GM08714 (cell line): Measurements from ENCODE around the gene GRM7.

Experiments
- H3K4me3 ChIP-seq: fragments of 200-500 bp; sonication (Bioruptor generic); 2 replicates; pipeline ENCODE4 v1.5.1; 2014; ENCODE audit warnings: mild to moderate bottlenecking, low read length, inconsistent platforms
- ZNF274 ChIP-seq: IDR thresholded peaks from 2 replicates; pipeline ENCODE4 v1.6.1; 2012; ENCODE audit warnings: mild to moderate bottlenecking, low read depth, low read length

The GRM7 gene

GRCh38 chr3:7658294-7658693, 797.4 kb downstream of the GRM7 start:
- no peak overlapping the region for H3K4me3 ChIP-seq
- TF ChIP-seq ZNF274 = no peak

GRCh38 chr3:7659079-7659478, 798.2 kb downstream of the GRM7 start:
- H3K4me3 ChIP-seq = no peak overlapping the region
- no peak for TF ChIP-seq ZNF274

- TF ChIP-seq ZNF274 = no peak
These were observed 802.9 kb downstream of the GRM7 start for GRCh38 chr3:7663771-7664170.

DNA sequence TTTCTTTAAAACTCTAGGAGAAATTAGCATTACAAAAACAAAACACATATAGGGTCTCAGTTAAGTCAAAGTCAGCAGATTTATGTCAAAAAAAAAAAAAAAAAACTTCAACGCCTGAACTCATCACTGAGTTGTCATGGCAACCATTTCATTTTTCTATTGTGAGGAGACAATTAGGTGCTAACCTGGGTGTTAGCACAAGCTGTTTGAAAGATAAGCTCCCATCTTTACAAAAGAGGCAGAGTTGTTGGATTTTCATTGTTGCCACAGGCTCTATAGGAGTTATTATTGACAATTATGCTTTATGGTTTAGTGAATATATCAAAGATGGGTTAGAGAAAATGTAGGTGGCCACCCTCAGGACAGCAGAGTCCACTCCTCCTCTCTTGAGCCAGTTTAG, 806.9 kb downstream of the GRM7 start:
- no peak for TF ChIP-seq ZNF274
- no peak overlapping the region for H3K4me3 ChIP-seq

More at GRCh38 chr3:7663771-7664170, 802.9 kb downstream of the GRM7 start:
- no peak overlapping the region for H3K4me3 ChIP-seq

DNA sequence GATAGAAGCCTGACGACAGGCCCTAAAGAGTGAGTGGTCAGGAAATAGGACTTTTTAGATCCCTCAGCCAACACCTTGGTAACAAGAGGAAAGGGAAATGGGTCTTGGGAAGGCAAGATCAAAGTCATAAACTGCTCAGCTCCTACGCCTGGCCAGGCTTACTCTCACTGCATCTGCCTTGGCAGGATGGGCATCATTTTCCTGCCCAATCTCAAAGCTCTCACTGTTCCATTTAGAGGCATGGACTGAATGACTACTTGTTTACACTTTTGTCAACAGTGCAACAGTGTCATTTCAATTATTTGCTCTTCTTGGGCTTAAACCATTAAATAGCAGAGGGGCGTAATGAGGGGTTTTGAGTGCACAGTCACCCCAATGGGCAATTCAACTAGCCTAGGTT, 808.7 kb downstream of the GRM7 start:
- no peak for TF ChIP-seq ZNF274
- H3K4me3 ChIP-seq = no peak overlapping the region

DNA sequence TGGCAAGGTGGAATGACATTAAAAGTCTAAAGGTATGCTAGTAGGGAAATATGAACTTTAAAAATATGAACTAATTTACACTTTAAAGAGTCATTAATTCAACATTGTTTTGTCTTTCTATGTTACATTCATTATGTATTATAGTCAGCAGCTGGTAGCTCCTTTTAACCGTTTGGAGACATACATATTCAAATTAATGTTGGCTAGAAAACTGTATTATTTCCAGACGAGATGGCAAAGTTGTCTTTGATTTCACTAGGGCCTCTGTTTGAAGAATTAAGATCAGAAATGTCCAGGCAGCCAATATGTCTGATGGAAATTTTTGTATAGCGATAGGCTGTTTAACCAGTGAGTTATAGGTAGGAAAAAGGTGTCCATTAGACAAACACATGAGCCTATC, 817.6 kb downstream of the GRM7 start:
- TF ChIP-seq ZNF274 = no peak
- H3K4me3 ChIP-seq = no peak overlapping the region

DNA sequence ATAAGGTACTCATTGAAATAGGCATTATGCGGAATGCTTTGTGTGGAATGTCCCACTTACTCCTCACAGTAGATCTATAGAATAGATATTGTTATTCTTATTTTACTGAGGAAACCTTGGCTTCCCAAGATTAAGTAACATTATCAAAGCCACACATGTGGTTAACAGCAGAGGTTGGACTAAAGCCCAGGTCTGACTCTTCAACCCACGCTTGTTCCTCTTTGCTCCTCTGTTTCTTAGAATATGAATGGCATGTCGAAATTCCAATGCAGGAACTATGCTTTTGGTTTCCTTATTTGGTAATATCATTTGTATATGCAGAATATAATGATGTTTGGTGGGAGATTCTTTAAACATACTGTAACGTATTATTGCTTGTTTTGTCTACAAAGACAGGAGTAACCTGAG, 821.9 kb downstream of the GRM7 start:
- no peak overlapping the region for H3K4me3 ChIP-seq
- no peak for TF ChIP-seq ZNF274

DNA sequence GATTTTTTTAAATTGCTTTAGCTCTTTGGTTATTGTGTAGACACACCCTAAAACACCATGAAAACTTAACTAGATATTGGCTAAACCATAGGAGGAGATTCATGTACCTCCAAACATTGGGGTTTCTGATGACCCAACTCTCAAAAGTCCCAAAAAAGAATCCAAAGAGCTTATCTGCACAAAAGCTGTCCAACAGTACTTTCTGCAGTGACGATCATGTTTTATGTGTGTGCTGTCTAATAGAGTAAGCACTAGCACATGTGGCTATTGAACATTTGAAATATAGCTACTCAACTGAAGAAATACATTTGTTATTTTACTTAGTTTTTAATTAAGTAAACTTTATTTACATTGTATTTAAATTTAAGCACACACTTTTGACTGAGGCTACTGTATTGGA, 822.5 kb downstream of the GRM7 start:
- H3K4me3 ChIP-seq = no peak overlapping the region
- no peak for TF ChIP-seq ZNF274

- TF ChIP-seq ZNF274 = no peak
- H3K4me3 ChIP-seq = no peak overlapping the region
These were observed 823.3 kb downstream of the GRM7 start for GRCh38 chr3:7684182-7684715.

DNA sequence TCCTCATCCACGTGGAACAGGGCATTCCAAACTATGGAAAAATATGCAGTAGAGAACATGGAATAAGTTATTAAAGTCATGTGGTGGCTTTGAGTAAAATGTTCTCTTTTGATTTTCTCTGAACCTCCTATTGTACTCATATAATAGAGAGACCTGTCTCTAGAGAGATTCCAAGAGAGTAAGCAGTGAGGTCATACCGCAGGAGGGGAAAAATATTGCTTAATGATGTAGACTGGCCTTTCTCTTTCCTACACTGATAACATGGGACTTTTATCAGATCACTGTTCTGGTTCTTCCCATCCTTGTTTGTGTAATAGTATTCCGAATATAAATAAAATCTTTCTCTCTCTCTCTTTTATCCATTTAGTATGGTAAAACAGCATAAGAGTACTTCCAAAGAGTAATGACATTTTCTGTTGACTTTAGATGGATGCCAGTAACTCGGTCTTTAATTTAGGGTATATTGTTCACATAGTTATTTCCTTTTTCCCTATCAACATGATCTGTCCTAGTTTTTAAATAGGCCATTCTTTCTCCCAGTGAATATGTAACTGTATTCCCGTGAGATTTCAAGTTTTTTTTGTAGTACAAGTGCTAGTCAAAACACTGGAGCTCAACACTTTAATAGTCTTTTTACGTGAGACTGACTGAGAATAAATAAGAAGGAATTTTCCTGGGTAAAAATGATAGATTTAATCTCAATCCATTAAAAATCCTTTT, 826.7 kb downstream of the GRM7 start:
- H3K4me3 ChIP-seq = no peak overlapping the region
- no peak for TF ChIP-seq ZNF274

GRCh38 chr3:7692866-7693265, 832.0 kb downstream of the GRM7 start:
- no peak for TF ChIP-seq ZNF274
- H3K4me3 ChIP-seq = no peak overlapping the region

- TF ChIP-seq ZNF274 = no peak
These were observed 833.1 kb downstream of the GRM7 start for GRCh38 chr3:7693976-7694375.

GRCh38 chr3:7695049-7695448, 834.1 kb downstream of the GRM7 start:
- no peak for TF ChIP-seq ZNF274
- H3K4me3 ChIP-seq = no peak overlapping the region

More at GRCh38 chr3:7693976-7694375, 833.1 kb downstream of the GRM7 start:
- H3K4me3 ChIP-seq = no peak overlapping the region

DNA sequence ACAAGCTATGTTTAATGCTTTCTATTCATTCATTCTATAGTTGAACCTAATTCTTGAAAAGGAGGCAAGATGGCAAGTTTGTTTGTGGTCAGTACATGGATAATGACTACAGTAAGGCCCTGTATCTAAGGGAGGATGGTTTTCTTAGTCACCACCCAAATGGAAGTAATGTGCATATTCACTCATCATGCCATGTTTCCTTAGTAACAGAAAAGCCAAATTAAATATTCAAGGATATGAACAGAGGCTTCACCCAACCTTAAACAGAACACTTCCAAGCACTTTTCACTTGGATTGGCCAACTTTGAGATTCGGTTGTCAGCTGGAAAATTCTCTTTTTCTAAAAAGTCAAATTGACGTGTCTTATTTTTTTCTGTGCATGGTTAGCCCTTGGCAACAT, 835.4 kb downstream of the GRM7 start:
- H3K4me3 ChIP-seq = no peak overlapping the region
- no peak for TF ChIP-seq ZNF274

DNA sequence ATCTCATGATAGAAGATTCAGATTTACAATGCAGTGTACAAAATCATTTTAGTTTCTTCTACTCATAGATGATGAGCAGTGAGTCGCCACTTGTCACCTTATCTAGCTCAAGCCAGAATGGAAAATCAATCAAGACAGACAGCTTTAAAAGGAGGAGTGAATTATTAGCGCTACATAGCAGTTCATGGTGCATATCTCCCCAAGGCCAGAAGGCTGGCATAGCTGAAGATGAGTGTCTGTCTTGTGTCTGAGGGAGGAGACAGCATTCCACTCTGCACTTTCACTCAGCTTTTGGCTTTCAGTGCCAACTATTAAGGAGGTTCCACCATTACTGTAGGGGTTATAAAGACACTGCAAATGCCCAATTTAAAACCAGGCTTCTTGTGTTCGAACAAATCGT, 836.6 kb downstream of the GRM7 start:
- no peak for TF ChIP-seq ZNF274
- H3K4me3 ChIP-seq = no peak overlapping the region

DNA sequence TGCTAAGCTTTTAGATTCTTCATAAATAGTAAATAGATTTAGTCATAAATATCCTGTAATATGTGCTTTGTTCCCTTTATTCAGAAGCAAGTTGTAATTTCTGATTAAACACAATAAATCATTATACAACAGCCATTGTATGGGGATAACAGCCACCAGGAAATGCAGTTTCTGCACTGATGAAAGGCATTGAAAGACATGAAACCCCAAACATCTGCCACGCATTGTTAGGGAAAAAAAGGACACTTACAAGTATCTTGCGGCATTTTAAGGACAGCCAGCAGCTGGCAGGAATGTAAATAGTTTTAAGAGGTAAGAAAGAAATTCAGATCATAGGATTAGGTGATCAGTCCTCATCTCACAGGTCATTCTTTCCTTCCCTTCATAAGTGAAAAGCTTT, 839.6 kb downstream of the GRM7 start:
- no peak overlapping the region for H3K4me3 ChIP-seq
- TF ChIP-seq ZNF274 = no peak
